CD14-positive monocyte (primary cell): ENCODE measurements around the gene UBL4B. TPM values are rescaled to one million over a fixed set of nuclear protein-coding genes. Genes with fewer than 3 reads are reported as not detected.
A peak's percentile ranks its signal among the peaks of the same experiment; 100 is the strongest.

ENCODE experiments used
- DNase-seq, 3 donors: peaks; one replicate each; pipeline ENCODE4 v3.0.0-alpha.2; 2011 to 2022
- H2AFZ ChIP-seq: 2 replicates; pipeline ENCODE4 v1.6.0; 2012; ENCODE audit warnings: mild to moderate bottlenecking, low read depth, low read length, inconsistent platforms; ENCODE audit not compliant: insufficient read depth, poor library complexity, severe bottlenecking
- H3K27ac ChIP-seq, 2 donors: 1 replicate in 1 of 2; 2 replicates in 1 of 2; pipeline ENCODE4 v1.5.1; 2012 to 2013; ENCODE audit warnings: low read length in 2 of 2, control low read depth in 1 of 2, inconsistent platforms in 1 of 2, low read depth in 1 of 2, mild to moderate bottlenecking in 1 of 2
- H3K27me3 ChIP-seq, 2 donors: one replicate each; pipeline versions ENCODE4 v1.6.0 to v1.6.1; 2011 to 2013; ENCODE audit warnings: low read length in 2 of 2; ENCODE audit not compliant: control insufficient read depth in 2 of 2, insufficient read depth in 2 of 2
- H3K36me3 ChIP-seq, 2 donors: replicated peaks in 1 of 2; 1 replicate in 1 of 2; 2 replicates in 1 of 2; pipeline versions ENCODE4 v1.5.1 to v1.6.1; 2012 to 2013; ENCODE audit warnings: low read length in 2 of 2, control low read depth in 1 of 2, inconsistent platforms in 1 of 2, mild to moderate bottlenecking in 1 of 2; ENCODE audit not compliant: insufficient read depth in 2 of 2, control insufficient read depth in 1 of 2
- H3K4me1 ChIP-seq, 2 donors: 1 replicate in 1 of 2; 2 replicates in 1 of 2; pipeline versions ENCODE4 v1.5.1 to v1.6.1; 2012 to 2013; ENCODE audit warnings: low read length in 2 of 2, control low read depth in 1 of 2, inconsistent platforms in 1 of 2, mild to moderate bottlenecking in 1 of 2, moderate library complexity in 1 of 2; ENCODE audit not compliant: insufficient read depth in 2 of 2, control insufficient read depth in 1 of 2
- H3K4me2 ChIP-seq: replicated peaks from 2 replicates; pipeline ENCODE3; 2012; ENCODE audit warnings: low read length, moderate library complexity, mild to moderate bottlenecking; ENCODE audit not compliant: poor library complexity, severe bottlenecking; ENCODE audit errors: extremely low read depth
- H3K4me3 ChIP-seq, 3 experiments: fragments of 200-600 bp in 1 of 3; sonication (generic) in 1 of 3; replicated peaks in 1 of 3; 1 replicate in 2 of 3; 2 replicates in 1 of 3; pipeline ENCODE4 v1.5.1; 2011 to 2013; ENCODE audit warnings: low read length in 3 of 3, mild to moderate bottlenecking in 3 of 3, control low read depth in 2 of 3, low read depth in 2 of 3, inconsistent platforms in 1 of 3, moderate library complexity in 1 of 3
- H3K79me2 ChIP-seq: 2 replicates; pipeline ENCODE4 v1.6.0; 2012; ENCODE audit warnings: mild to moderate bottlenecking, control low read depth, inconsistent platforms, low read length, moderate library complexity; ENCODE audit not compliant: insufficient read depth
- H3K9ac ChIP-seq: 2 replicates; pipeline ENCODE4 v1.6.0; 2017; ENCODE audit warnings: low read length, mild to moderate bottlenecking; ENCODE audit not compliant: insufficient read depth, poor library complexity, severe bottlenecking
- H3K9me3 ChIP-seq, 2 donors: replicated peaks in 1 of 2; 1 replicate in 1 of 2; 2 replicates in 1 of 2; pipeline versions ENCODE4 v1.5.1 to v1.6.1; 2012 to 2013; ENCODE audit warnings: low read length in 2 of 2, control low read depth in 1 of 2; ENCODE audit not compliant: control insufficient read depth in 1 of 2, insufficient read depth in 1 of 2
- H4K20me1 ChIP-seq: 2 replicates; pipeline ENCODE4 v1.6.0; 2012; ENCODE audit warnings: mild to moderate bottlenecking, low read length, control low read depth, moderate library complexity; ENCODE audit not compliant: insufficient read depth
- H3K27ac Mint-ChIP-seq, 7 donors: one replicate each; pipeline ENCODE4 v1.8.0; 2020; ENCODE audit warnings: mild to moderate bottlenecking in 7 of 7, mixed read lengths in 7 of 7, moderate library complexity in 6 of 7, inconsistent platforms in 2 of 7
- H3K27me3 Mint-ChIP-seq, 3 donors: one replicate each; pipeline ENCODE4 v1.8.0; 2021 to 2022; ENCODE audit warnings: low read depth in 3 of 3, mild to moderate bottlenecking in 3 of 3, mixed read lengths in 3 of 3, moderate library complexity in 3 of 3, inconsistent platforms in 1 of 3
- H3K36me3 Mint-ChIP-seq, 2 donors: one replicate each; pipeline ENCODE4 v1.8.0; 2020; ENCODE audit warnings: mixed read lengths in 2 of 2, inconsistent platforms in 1 of 2, mild to moderate bottlenecking in 1 of 2
- H3K4me1 Mint-ChIP-seq: one replicate; pipeline ENCODE4 v1.8.0; 2020; ENCODE audit warnings: mild to moderate bottlenecking, mixed read lengths
- H3K4me3 Mint-ChIP-seq, 2 donors: one replicate each; pipeline ENCODE4 v1.8.0; 2020; ENCODE audit warnings: mild to moderate bottlenecking in 2 of 2, mixed read lengths in 2 of 2, moderate library complexity in 1 of 2
- H3K9me3 Mint-ChIP-seq, 7 donors: one replicate each; pipeline ENCODE4 v1.8.0; 2020 to 2022; ENCODE audit warnings: mixed read lengths in 7 of 7, mild to moderate bottlenecking in 6 of 7, moderate library complexity in 6 of 7, inconsistent platforms in 2 of 7
- CTCF ChIP-seq: fragments of 200-600 bp; IDR thresholded peaks from one replicate; pipeline ENCODE4 v1.8.0; 2022; ENCODE audit warnings: antibody characterized with exemption, mild to moderate bottlenecking
- WGBS: methylation state at CpG from one replicate; pipeline ENCODE4 v1.1.5; 2013; ENCODE audit warnings: missing lambda C conversion rate; ENCODE audit not compliant: insufficient coverage; 5-methylcytosine and 5-hydroxymethylcytosine counted together
- intact Hi-C, 2 donors: fragments of 100-400 bp; cut with micrococcal nuclease; formaldehyde crosslinking; loops; one replicate each; pipeline versions ENCODE4 v1.15.0 to v1.15.1; 2023
- polyA plus RNA-seq, 3 donors: library from polyadenylated mRNA; depleted of rRNA in 1 of 3; unstranded in 2 of 3; stranded (reverse) in 1 of 3; fragments of 300-500 nt in 2 of 3; fragments of >200 nt in 1 of 3; fragmentation: Illumina TruSeq in 2 of 3; gene quantifications; 1 replicate in 2 of 3; 2 replicates in 1 of 3; pipeline ENCODE4 v1.2.3, GENCODE V29; 2012 to 2021

Gene UBL4B
- polyA plus RNA-seq, 3 donors, result not detected

GRCh38 chr1:110138956-110139355 lies 26.7 kb downstream of the UBL4B start:
- intact Hi-C loops, result no loop called here
- no peak overlapping the region for H2AFZ ChIP-seq
- no peaks in the 10 kb centered on the region for H4K20me1 ChIP-seq
- H3K4me2 ChIP-seq, result no peak overlapping the region
- Mint-ChIP-seq H3K9me3 (peaks cover 0 to 1% (median 0%) of the 10 kb centered on the region in 7 donors), H3K36me3 (no peaks in the 10 kb centered on the region), H3K27me3 (peaks cover 24 to 47% (median 39%) of the 10 kb centered on the region in 3 donors), H3K27ac (no peak overlapping the region), H3K4me1 (peaks cover 2% of the 10 kb centered on the region), H3K4me3 (no peak overlapping the region)
- WGBS, result no CpG with 5 or more reads among the region's 3 CpGs
- H3K36me3 ChIP-seq, result no peaks in the 10 kb centered on the region
- H3K9ac ChIP-seq, result no peak overlapping the region
- no peak for TF ChIP-seq CTCF
- H3K4me1 ChIP-seq, result no peaks in the 10 kb centered on the region
- no peak overlapping the region for H3K4me3 ChIP-seq
- H3K27ac ChIP-seq, result no peak overlapping the region
- no peaks in the 10 kb centered on the region for H3K79me2 ChIP-seq
- H3K9me3 ChIP-seq, result no peaks in the 10 kb centered on the region
- DNase-seq, result no peak
- H3K27me3 ChIP-seq, result peaks cover 9 to 29% of the 10 kb centered on the region in 2 donors

GRCh38 chr1:110144366-110144765 lies 32.1 kb downstream of the UBL4B start:
- Mint-ChIP-seq H3K27me3 (peaks cover 9 to 26% (median 11%) of the 10 kb centered on the region in 3 donors), H3K27ac (peak overlapping the region in 1 of 7 donors; percentile 68), H3K36me3 (no peaks in the 10 kb centered on the region), H3K4me1 (no peaks in the 10 kb centered on the region), H3K9me3 (peaks cover 0 to 1% (median 0%) of the 10 kb centered on the region in 7 donors), H3K4me3 (no peak overlapping the region)
- no peak for DNase-seq
- H4K20me1 ChIP-seq, result no peaks in the 10 kb centered on the region
- H3K79me2 ChIP-seq, result no peaks in the 10 kb centered on the region
- no peak for TF ChIP-seq CTCF
- H3K4me1 ChIP-seq, result no peaks in the 10 kb centered on the region
- H3K4me3 ChIP-seq, result no peak overlapping the region
- H2AFZ ChIP-seq, result no peak overlapping the region
- no peaks in the 10 kb centered on the region for H3K36me3 ChIP-seq
- H3K4me2 ChIP-seq, result no peak overlapping the region
- no peaks in the 10 kb centered on the region for H3K9me3 ChIP-seq
- no peak overlapping the region for H3K9ac ChIP-seq
- intact Hi-C loops, result no loop called here
- WGBS, result no CpG with 5 or more reads among the region's 3 CpGs
- peaks cover 10 to 48% of the 10 kb centered on the region in 2 donors for H3K27me3 ChIP-seq
- no peak overlapping the region for H3K27ac ChIP-seq
